PC-3 (cell line): ENCODE measurements around the gene CELSR2. TPM values are rescaled to one million over a fixed set of nuclear protein-coding genes. Genes with fewer than 3 reads are reported as not detected.

ENCODE experiments used
- ATAC-seq: fragments of 200-7000 bp; cut with Tn5 transposase; 2 replicates; pipeline ENCODE4 v1.9.1; 2020; ENCODE audit warnings: mild to moderate bottlenecking, moderate library complexity
- BruUV-seq: library from RNA; stranded (reverse); fragments of 400-500 nt; replicated peaks from 2 replicates; lab custom pipeline; 2021; lab: Mats Ljungman, UMichigan
- CTCF ChIA-PET: fragments of 300-600 bp; sonication (Branson Sonifier 250); formaldehyde crosslinking; loops from one replicate; lab custom pipeline; 2022; ENCODE audit warnings: antibody characterized with exemption; lab: Charles Lee
- POLR2A ChIA-PET: fragments of 300-600 bp; sonication (Branson Sonifier 250); formaldehyde crosslinking; loops from one replicate; lab custom pipeline; 2022; ENCODE audit warnings: antibody characterized with exemption; ENCODE audit not compliant: unreplicated experiment; lab: Charles Lee
- DNase-seq: peaks from one replicate; pipeline ENCODE4 v3.0.0-alpha.2; 2015
- H2AFZ ChIP-seq: fragments of 300-600 bp; sonication (generic); 2 replicates; pipeline ENCODE4 v1.6.0; 2016; ENCODE audit warnings: antibody characterized with exemption, low read length
- H3F3A ChIP-seq: fragments of 300-600 bp; sonication (generic); one replicate; pipeline ENCODE4 v1.6.0; 2017; ENCODE audit warnings: antibody characterized with exemption, low read length, control low read depth, mild to moderate bottlenecking; ENCODE audit not compliant: unreplicated experiment
- H3K27ac ChIP-seq: fragments of 300-600 bp; sonication (generic); 2 replicates; pipeline ENCODE4 v1.5.1; 2016; ENCODE audit warnings: mild to moderate bottlenecking, low read length
- H3K27me3 ChIP-seq: fragments of 300-600 bp; sonication (generic); 2 replicates; pipeline ENCODE4 v1.6.1; 2016; ENCODE audit warnings: low read length, mixed read lengths
- H3K36me3 ChIP-seq: fragments of 300-600 bp; sonication (generic); 2 replicates; pipeline ENCODE4 v1.6.1; 2016; ENCODE audit warnings: low read depth, mixed run types, low read length, mixed read lengths
- H3K4me1 ChIP-seq: fragments of 300-600 bp; sonication (generic); 2 replicates; pipeline ENCODE4 v1.5.1; 2016; ENCODE audit warnings: low read length; ENCODE audit not compliant: insufficient read depth
- H3K4me2 ChIP-seq: fragments of 300-600 bp; sonication (generic); 2 replicates; pipeline ENCODE4 v1.6.0; 2016; ENCODE audit warnings: low read length
- H3K4me3 ChIP-seq: fragments of 300-600 bp; sonication (generic); 2 replicates; pipeline ENCODE4 v1.5.1; 2016; ENCODE audit warnings: mild to moderate bottlenecking, low read length, mixed read lengths
- H3K79me2 ChIP-seq: fragments of 300-600 bp; sonication (generic); 2 replicates; pipeline ENCODE4 v1.6.1; 2017; ENCODE audit warnings: low read length, mixed read lengths
- H3K9ac ChIP-seq: fragments of 300-600 bp; sonication (generic); 2 replicates; pipeline ENCODE4 v1.6.0; 2016; ENCODE audit warnings: mild to moderate bottlenecking, low read length
- H3K9me2 ChIP-seq: fragments of 300-600 bp; sonication (generic); replicated peaks from 2 replicates; pipeline ENCODE4 v1.6.1; 2016; ENCODE audit warnings: mixed run types, low read length, mixed read lengths
- H3K9me3 ChIP-seq: fragments of 300-600 bp; sonication (generic); 2 replicates; pipeline ENCODE4 v1.6.1; 2016; ENCODE audit warnings: low read length, mixed read lengths
- H4K20me1 ChIP-seq: fragments of 300-600 bp; sonication (generic); 2 replicates; pipeline ENCODE4 v1.6.1; 2016; ENCODE audit warnings: low read length, mixed read lengths
- EZH2 ChIP-seq: fragments of 300-600 bp; sonication (generic); IDR thresholded peaks from one replicate; pipeline ENCODE4 v1.6.1; 2017; ENCODE audit warnings: antibody characterized with exemption, mild to moderate bottlenecking, low read length; ENCODE audit not compliant: unreplicated experiment
- EZH2phosphoT487 ChIP-seq: fragments of 300-600 bp; sonication (generic); IDR thresholded peaks from 2 replicates; pipeline ENCODE4 v1.6.1; 2018; ENCODE audit warnings: mild to moderate bottlenecking, antibody characterized with exemption, low read length, borderline replicate concordance
- intact Hi-C: fragments of 100-400 bp; cut with micrococcal nuclease; formaldehyde crosslinking; loops from 2 replicates; pipeline ENCODE4 v1.9.0; 2023
- total RNA-seq: library from RNA; depleted of rRNA; stranded (reverse); fragments of >200 nt; gene quantifications from 2 replicates; pipeline ENCODE4 v1.2.3, GENCODE V29; 2014
- TF ChIP-seq, protein P1 (sequence below): fragments of 300-600 bp; sonication (generic); conservative IDR thresholded peaks from 2 replicates; pipeline ENCODE4 v1.5.1; 2017; ENCODE audit warnings: antibody characterized with exemption, low read depth, mild to moderate bottlenecking, low read length

CELSR2 gene
- total RNA-seq, 1 experiment from 2014 or later = 3.6 TPM

- no peak overlapping the region for H2AFZ ChIP-seq
- no peaks in the 10 kb centered on the region for H3K36me3 ChIP-seq
- no peak overlapping the region for H3K4me3 ChIP-seq
- no peaks in the 10 kb centered on the region for H3K9me2 ChIP-seq
- no peaks in the 10 kb centered on the region for H3K9me3 ChIP-seq
- intact Hi-C loops = no loop called here
- ChIA-PET POLR2A (no interaction called here), CTCF (no interaction called here)
- H3F3A ChIP-seq = no peaks in the 10 kb centered on the region
- H3K79me2 ChIP-seq = no peaks in the 10 kb centered on the region
- no TSS peak for BruUV-seq
- DNase-seq (no peak), ATAC-seq (no peak)
- H4K20me1 ChIP-seq = no peaks in the 10 kb centered on the region
- H3K27me3 ChIP-seq = no peaks in the 10 kb centered on the region
- H3K9ac ChIP-seq = no peak overlapping the region
- H3K4me1 ChIP-seq = peaks cover 12% of the 10 kb centered on the region
- TF ChIP-seq EZH2phosphoT487 (no peak), EZH2 (no peak)
- TF ChIP-seq, protein P1, sequence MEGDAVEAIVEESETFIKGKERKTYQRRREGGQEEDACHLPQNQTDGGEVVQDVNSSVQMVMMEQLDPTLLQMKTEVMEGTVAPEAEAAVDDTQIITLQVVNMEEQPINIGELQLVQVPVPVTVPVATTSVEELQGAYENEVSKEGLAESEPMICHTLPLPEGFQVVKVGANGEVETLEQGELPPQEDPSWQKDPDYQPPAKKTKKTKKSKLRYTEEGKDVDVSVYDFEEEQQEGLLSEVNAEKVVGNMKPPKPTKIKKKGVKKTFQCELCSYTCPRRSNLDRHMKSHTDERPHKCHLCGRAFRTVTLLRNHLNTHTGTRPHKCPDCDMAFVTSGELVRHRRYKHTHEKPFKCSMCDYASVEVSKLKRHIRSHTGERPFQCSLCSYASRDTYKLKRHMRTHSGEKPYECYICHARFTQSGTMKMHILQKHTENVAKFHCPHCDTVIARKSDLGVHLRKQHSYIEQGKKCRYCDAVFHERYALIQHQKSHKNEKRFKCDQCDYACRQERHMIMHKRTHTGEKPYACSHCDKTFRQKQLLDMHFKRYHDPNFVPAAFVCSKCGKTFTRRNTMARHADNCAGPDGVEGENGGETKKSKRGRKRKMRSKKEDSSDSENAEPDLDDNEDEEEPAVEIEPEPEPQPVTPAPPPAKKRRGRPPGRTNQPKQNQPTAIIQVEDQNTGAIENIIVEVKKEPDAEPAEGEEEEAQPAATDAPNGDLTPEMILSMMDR = no peak
- H3K27ac ChIP-seq = no peak overlapping the region
- no peak overlapping the region for H3K4me2 ChIP-seq
These were observed 6.7 kb downstream of the CELSR2 start for GRCh38 chr1:109256085-109256484.

DNA sequence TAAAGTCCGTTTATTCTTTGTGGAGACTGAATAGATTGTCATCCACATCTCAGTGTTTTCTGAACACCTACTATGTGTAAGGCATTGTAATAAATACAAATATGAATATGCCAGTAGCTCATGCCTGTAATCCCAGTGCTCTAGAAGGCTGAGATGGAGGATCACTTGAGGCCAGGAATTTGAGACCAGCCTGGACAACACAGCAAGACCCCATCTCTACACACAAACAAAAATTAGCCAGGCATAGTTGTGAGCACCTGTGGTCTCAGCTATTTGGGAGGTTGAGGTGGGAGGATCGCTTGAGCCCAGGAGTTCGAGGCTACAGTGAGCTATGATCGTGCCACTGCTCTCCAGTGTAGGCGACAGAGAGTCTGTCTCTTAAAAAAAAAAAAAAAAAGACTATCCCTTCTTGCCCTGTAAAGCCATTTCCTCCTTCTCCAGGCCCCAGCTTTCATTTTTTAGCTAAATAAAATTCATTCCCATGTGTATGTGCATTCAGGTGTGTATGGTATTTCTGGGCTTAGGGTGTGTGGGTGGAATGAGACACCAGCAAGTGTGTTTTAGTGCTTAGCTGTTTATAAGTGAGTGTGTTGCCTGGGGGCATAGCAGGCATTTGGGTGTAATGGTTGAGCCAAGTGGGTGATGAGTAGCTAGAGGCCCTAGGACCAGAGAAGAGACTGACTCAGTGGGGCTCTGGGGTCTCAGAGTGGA, 7.8 kb downstream of the CELSR2 start:
- peaks cover 12% of the 10 kb centered on the region for H3K4me1 ChIP-seq
- H3K27ac ChIP-seq = peak overlapping the region; percentile 44
- no peaks in the 10 kb centered on the region for H3F3A ChIP-seq
- no peak overlapping the region for H3K4me3 ChIP-seq
- no peaks in the 10 kb centered on the region for H3K36me3 ChIP-seq
- H3K79me2 ChIP-seq = no peaks in the 10 kb centered on the region
- H3K27me3 ChIP-seq = no peaks in the 10 kb centered on the region
- POLR2A ChIA-PET = interaction anchor here (0.6 kb wide), 1 partner anchor 32 kb away, joined by 3 read pairs; no protein-coding TSS in a partner anchor
- no peaks in the 10 kb centered on the region for H3K9me2 ChIP-seq
- no TSS peak for BruUV-seq
- H3K9me3 ChIP-seq = no peaks in the 10 kb centered on the region
- intact Hi-C loops = no loop called here
- H3K4me2 ChIP-seq = peak overlapping the region; percentile 18; the same call in 1 of the 2 replicates
- DNase-seq = peak; percentile 84
- CTCF ChIA-PET = no interaction called here
- no peaks in the 10 kb centered on the region for H4K20me1 ChIP-seq
- H3K9ac ChIP-seq = no peak overlapping the region
- peak; percentile 72 for ATAC-seq
- no peak overlapping the region for H2AFZ ChIP-seq
- TF ChIP-seq EZH2 (no peak), EZH2phosphoT487 (no peak)
- TF ChIP-seq, protein P1 = no peak

- ATAC-seq = no peak
- Histone ChIP-seq H3K27me3 (no peaks in the 10 kb centered on the region), H2AFZ (no peak overlapping the region), H3K4me3 (no peak overlapping the region), H3K4me1 (peaks cover 12% of the 10 kb centered on the region), H3K9ac (no peak overlapping the region), H3K79me2 (no peaks in the 10 kb centered on the region), H3F3A (no peaks in the 10 kb centered on the region), H3K9me3 (no peaks in the 10 kb centered on the region), H3K9me2 (no peaks in the 10 kb centered on the region), H3K36me3 (no peaks in the 10 kb centered on the region), H3K4me2 (peak overlapping the region; percentile 18; the same call in 1 of the 2 replicates), H3K27ac (peak overlapping the region; percentile 10; the same call in 1 of the 2 replicates), H4K20me1 (no peaks in the 10 kb centered on the region)
- ChIA-PET CTCF (no interaction called here), POLR2A (no interaction called here)
- BruUV-seq = no TSS peak
- DNase-seq = no peak
- TF ChIP-seq EZH2phosphoT487 = no peak
- TF ChIP-seq, protein P1 = no peak
- TF ChIP-seq EZH2 = no peak
- intact Hi-C loops = no loop called here
These were observed 8.5 kb downstream of the CELSR2 start for GRCh38 chr1:109257682-109258421.
